Measurements from ENCODE around the gene PATJ.
"Not testable (repeated sequence)": the region's sequence is repeated elsewhere in the genome, so short reads cannot be mapped to it uniquely, and the experiment has no call there.

The PATJ gene

GRCh38 chr1:62113507-62113906, 371.2 kb downstream of the PATJ start:
- no peak for DNase-seq

- no peak for DNase-seq
These were observed 374.9 kb downstream of the PATJ start for GRCh38 chr1:62117018-62117750.

- DNase-seq = no peak
These were observed 384.5 kb downstream of the PATJ start for GRCh38 chr1:62126579-62127290.

- DNase-seq = no peak
These were observed 386.5 kb downstream of the PATJ start for GRCh38 chr1:62128745-62129144.

GRCh38 chr1:62131093-62131725, 388.9 kb downstream of the PATJ start:
- DNase-seq = peak in 1 of 2 experiments; percentile 54

GRCh38 chr1:62138029-62138428, 395.7 kb downstream of the PATJ start:
- no peak for DNase-seq

- no peak for DNase-seq
These were observed 397.1 kb downstream of the PATJ start for GRCh38 chr1:62139410-62139809.

GRCh38 chr1:62140666-62141065, 398.4 kb downstream of the PATJ start:
- DNase-seq = no peak

GRCh38 chr1:62142496-62142895, 400.2 kb downstream of the PATJ start:
- no peak for DNase-seq

GRCh38 chr1:62144238-62144831, 402.1 kb downstream of the PATJ start:
- peak in 1 of 2 experiments; percentile 25 for DNase-seq

GRCh38 chr1:62159940-62160348, 417.7 kb downstream of the PATJ start:
- DNase-seq = no peak

- DNase-seq = no peak
These were observed 419.4 kb downstream of the PATJ start for GRCh38 chr1:62161711-62162110.

GRCh38 chr1:62170380-62170779, 428.1 kb downstream of the PATJ start:
- not testable (repeated sequence) for DNase-seq

GRCh38 chr1:62175568-62176179, 433.4 kb downstream of the PATJ start:
- peak in 1 of 2 experiments; percentile 25 for DNase-seq

- no peak for DNase-seq
These were observed 434.5 kb downstream of the PATJ start for GRCh38 chr1:62176597-62177312.

GRCh38 chr1:62177621-62178020, 435.3 kb downstream of the PATJ start:
- no peak for DNase-seq

GRCh38 chr1:62178372-62178771, 436.1 kb downstream of the PATJ start:
- DNase-seq = no peak

- not testable (repeated sequence) for DNase-seq
These were observed 437.8 kb downstream of the PATJ start for GRCh38 chr1:62180054-62180453.

- no peak for DNase-seq
These were observed 438.4 kb downstream of the PATJ start for GRCh38 chr1:62180639-62181038.

GRCh38 chr1:62181532-62181931, 439.3 kb downstream of the PATJ start:
- no peak for DNase-seq

- not testable (repeated sequence) for DNase-seq
These were observed 439.9 kb downstream of the PATJ start for GRCh38 chr1:62182157-62182556.
